ENCODE results near the gene PRKAB2.
"Not testable (repeated sequence)": the region's sequence is repeated elsewhere in the genome, so short reads cannot be mapped to it uniquely, and the experiment has no call there.

Gene PRKAB2

GRCh38 chr1:147111381-147112130 lies 60.7 kb downstream of the PRKAB2 start:
- DNase-seq (ENCODE audit: low spot score): no peak
- TF ChIP-seq CTCF (IDR thresholded peaks at IDR 0.05; ENCODE audit: borderline replicate concordance, control extremely low read depth, extremely low read depth, insufficient read depth, missing control alignments): no peak
- in situ Hi-C loops (cut with MboI; ENCODE audit: low sequenced_read_pairs, unreplicated experiment): no loop called here

- TF ChIP-seq CTCF (IDR thresholded peaks at IDR 0.05; ENCODE audit: borderline replicate concordance, control extremely low read depth, extremely low read depth, insufficient read depth, missing control alignments): no peak
- DNase-seq (ENCODE audit: low spot score): no peak
Measured at GRCh38 chr1:147110872-147111271, 61.4 kb downstream of the PRKAB2 start.

GRCh38 chr1:147110434-147110833 lies 61.8 kb downstream of the PRKAB2 start:
- no peak for DNase-seq (ENCODE audit: low spot score)
- in situ Hi-C loops (cut with MboI; ENCODE audit: low sequenced_read_pairs, unreplicated experiment): no loop called here
- TF ChIP-seq CTCF (IDR thresholded peaks at IDR 0.05; ENCODE audit: borderline replicate concordance, control extremely low read depth, extremely low read depth, insufficient read depth, missing control alignments): no peak

More at GRCh38 chr1:147110872-147111271, 61.4 kb downstream of the PRKAB2 start:
- in situ Hi-C loops (cut with MboI; ENCODE audit: low sequenced_read_pairs, unreplicated experiment): no loop called here

GRCh38 chr1:147109762-147110161 lies 62.5 kb downstream of the PRKAB2 start:
- TF ChIP-seq CTCF (IDR thresholded peaks at IDR 0.05; ENCODE audit: borderline replicate concordance, control extremely low read depth, extremely low read depth, insufficient read depth, missing control alignments): no peak
- in situ Hi-C loops (cut with MboI; ENCODE audit: low sequenced_read_pairs, unreplicated experiment): no loop called here
- no peak for DNase-seq (ENCODE audit: low spot score)

- in situ Hi-C loops (cut with MboI; ENCODE audit: low sequenced_read_pairs, unreplicated experiment): no loop called here
- DNase-seq (ENCODE audit: low spot score): peak; percentile 45
- no peak for TF ChIP-seq CTCF (IDR thresholded peaks at IDR 0.05; ENCODE audit: borderline replicate concordance, control extremely low read depth, extremely low read depth, insufficient read depth, missing control alignments)
Measured at GRCh38 chr1:147109041-147109440, 63.2 kb downstream of the PRKAB2 start.

GRCh38 chr1:147106407-147106881 lies 65.8 kb downstream of the PRKAB2 start:
- in situ Hi-C loops (cut with MboI; ENCODE audit: low sequenced_read_pairs, unreplicated experiment): not testable (repeated sequence)

GRCh38 chr1:147105909-147106308 lies 66.4 kb downstream of the PRKAB2 start:
- in situ Hi-C loops (cut with MboI; ENCODE audit: low sequenced_read_pairs, unreplicated experiment): no loop called here
- no peak for DNase-seq (ENCODE audit: low spot score)
- TF ChIP-seq CTCF (IDR thresholded peaks at IDR 0.05; ENCODE audit: borderline replicate concordance, control extremely low read depth, extremely low read depth, insufficient read depth, missing control alignments): no peak

More at GRCh38 chr1:147106407-147106881, 65.8 kb downstream of the PRKAB2 start:
- not testable (repeated sequence) for DNase-seq (ENCODE audit: low spot score)
